Liver (tissue), 3 donors: ENCODE results near the gene RIMOC1.

Source experiments
- FOXA1 ChIP-seq: IDR thresholded peaks from 2 replicates; pipeline ENCODE4 v1.6.1; 2016; ENCODE audit warnings: antibody characterized with exemption
- GABPA ChIP-seq, 2 donors: IDR thresholded peaks in 1 of 2; conservative IDR thresholded peaks in 1 of 2; 2 replicates each; pipeline ENCODE4 v1.6.1; 2016; ENCODE audit warnings: antibody characterized with exemption in 2 of 2, mild to moderate bottlenecking in 1 of 2, moderate library complexity in 1 of 2
- HNF4A ChIP-seq, 2 donors: conservative IDR thresholded peaks; 2 replicates each; pipeline ENCODE4 v1.6.1; 2016; ENCODE audit warnings: antibody characterized with exemption in 2 of 2, mild to moderate bottlenecking in 2 of 2
- JUND ChIP-seq, 2 donors: IDR thresholded peaks; 2 replicates each; pipeline ENCODE4 v1.6.1; 2016; ENCODE audit warnings: antibody characterized with exemption in 2 of 2
- RAD21 ChIP-seq, 2 donors: IDR thresholded peaks; 2 replicates each; pipeline ENCODE4 v1.6.1; 2016; ENCODE audit warnings: antibody characterized with exemption in 2 of 2, mild to moderate bottlenecking in 2 of 2
- SP1 ChIP-seq: IDR thresholded peaks from 2 replicates; pipeline ENCODE4 v1.6.1; 2018; ENCODE audit warnings: antibody characterized with exemption, mild to moderate bottlenecking
- TAF1 ChIP-seq: conservative IDR thresholded peaks from 2 replicates; pipeline ENCODE4 v1.6.1; 2016; ENCODE audit warnings: antibody characterized with exemption, mild to moderate bottlenecking
- YY1 ChIP-seq: IDR thresholded peaks from 2 replicates; pipeline ENCODE4 v1.6.1; 2016; ENCODE audit warnings: antibody characterized with exemption, mild to moderate bottlenecking
- TF ChIP-seq, protein P1 (sequence below): fragments of 150-350 bp; IDR thresholded peaks from 2 replicates; pipeline ENCODE4 v1.5.1; 2017; ENCODE audit warnings: improper control_type of control experiment, low read depth, low read length; ENCODE audit not compliant: missing input control
- TF ChIP-seq, protein P2 (sequence below): IDR thresholded peaks from 2 replicates; pipeline ENCODE4 v1.6.1; 2016; ENCODE audit warnings: antibody characterized with exemption
- donor health status: healthy.
- donor health status: healthy.

DNA sequence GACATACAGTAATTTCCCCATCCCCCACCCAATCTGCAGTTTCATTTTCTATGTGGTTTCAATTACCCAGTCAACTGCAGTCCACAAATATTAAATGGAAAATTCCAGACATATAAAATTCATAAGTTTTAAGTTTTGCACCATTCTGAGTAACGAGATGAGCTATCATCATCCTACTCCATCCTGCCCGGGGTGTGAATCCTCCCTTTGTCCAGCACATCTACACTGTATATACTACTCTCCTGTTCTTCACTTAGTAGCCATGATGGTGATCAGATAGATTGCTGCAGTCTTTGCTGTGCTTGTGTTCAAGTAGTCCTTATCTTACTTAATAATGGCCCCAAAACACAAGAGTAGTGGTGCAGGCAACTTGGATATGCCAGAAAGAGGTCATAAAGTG is 45.3 kb upstream of the RIMOC1 start:
- no peak for TF ChIP-seq FOXA1
- TF ChIP-seq, protein P1, sequence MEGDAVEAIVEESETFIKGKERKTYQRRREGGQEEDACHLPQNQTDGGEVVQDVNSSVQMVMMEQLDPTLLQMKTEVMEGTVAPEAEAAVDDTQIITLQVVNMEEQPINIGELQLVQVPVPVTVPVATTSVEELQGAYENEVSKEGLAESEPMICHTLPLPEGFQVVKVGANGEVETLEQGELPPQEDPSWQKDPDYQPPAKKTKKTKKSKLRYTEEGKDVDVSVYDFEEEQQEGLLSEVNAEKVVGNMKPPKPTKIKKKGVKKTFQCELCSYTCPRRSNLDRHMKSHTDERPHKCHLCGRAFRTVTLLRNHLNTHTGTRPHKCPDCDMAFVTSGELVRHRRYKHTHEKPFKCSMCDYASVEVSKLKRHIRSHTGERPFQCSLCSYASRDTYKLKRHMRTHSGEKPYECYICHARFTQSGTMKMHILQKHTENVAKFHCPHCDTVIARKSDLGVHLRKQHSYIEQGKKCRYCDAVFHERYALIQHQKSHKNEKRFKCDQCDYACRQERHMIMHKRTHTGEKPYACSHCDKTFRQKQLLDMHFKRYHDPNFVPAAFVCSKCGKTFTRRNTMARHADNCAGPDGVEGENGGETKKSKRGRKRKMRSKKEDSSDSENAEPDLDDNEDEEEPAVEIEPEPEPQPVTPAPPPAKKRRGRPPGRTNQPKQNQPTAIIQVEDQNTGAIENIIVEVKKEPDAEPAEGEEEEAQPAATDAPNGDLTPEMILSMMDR = no peak
- no peak for TF ChIP-seq TAF1
- TF ChIP-seq HNF4A (conservative IDR thresholded peaks at IDR 0.05) = no peak
- TF ChIP-seq, protein P2, sequence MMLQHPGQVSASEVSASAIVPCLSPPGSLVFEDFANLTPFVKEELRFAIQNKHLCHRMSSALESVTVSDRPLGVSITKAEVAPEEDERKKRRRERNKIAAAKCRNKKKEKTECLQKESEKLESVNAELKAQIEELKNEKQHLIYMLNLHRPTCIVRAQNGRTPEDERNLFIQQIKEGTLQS = no peak
- no peak for TF ChIP-seq RAD21 (IDR thresholded peaks at IDR 0.05)
- no peak for TF ChIP-seq JUND (IDR thresholded peaks at IDR 0.05)
- no peak for TF ChIP-seq SP1
- no peak for TF ChIP-seq YY1
- no peak for TF ChIP-seq GABPA (IDR thresholded peaks at IDR 0.05 in 1 of 2, conservative IDR thresholded peaks at IDR 0.05 in 1 of 2)
